ENCODE data around the gene PRMT9.

Gene PRMT9

GRCh38 chr4:147674496-147674895 is 9.5 kb downstream of the PRMT9 start:
- TF ChIP-seq CEBPB (IDR thresholded peaks at IDR 0.05) (no peak), FOXM1 (IDR thresholded peaks at IDR 0.05; ENCODE audit: borderline replicate concordance, low read depth) (no peak), TAF1 (IDR thresholded peaks at IDR 0.05; ENCODE audit: low read depth) (no peak)

GRCh38 chr4:147674073-147674472 is 9.9 kb downstream of the PRMT9 start:
- TF ChIP-seq EGR1 (IDR thresholded peaks at IDR 0.05) (no peak), MAX (IDR thresholded peaks at IDR 0.05) (no peak), TAF1 (IDR thresholded peaks at IDR 0.05; ENCODE audit: low read depth) (no peak), YY1 (IDR thresholded peaks at IDR 0.05; ENCODE audit: low read depth) (no peak), FOXM1 (IDR thresholded peaks at IDR 0.05; ENCODE audit: borderline replicate concordance, low read depth) (no peak), EP300 (IDR thresholded peaks at IDR 0.05; ENCODE audit: borderline replicate concordance) (no peak), NFIC (IDR thresholded peaks at IDR 0.05) (no peak)

- TF ChIP-seq USF1 (IDR thresholded peaks at IDR 0.05) (no peak), EP300 (IDR thresholded peaks at IDR 0.05; ENCODE audit: borderline replicate concordance) (no peak), FOXM1 (IDR thresholded peaks at IDR 0.05; ENCODE audit: borderline replicate concordance, low read depth) (no peak), CEBPB (IDR thresholded peaks at IDR 0.05) (no peak), TCF12 (IDR thresholded peaks at IDR 0.05; ENCODE audit: low read depth) (no peak), REST (IDR thresholded peaks at IDR 0.05; ENCODE audit: low read depth) (no peak), TAF1 (IDR thresholded peaks at IDR 0.05; ENCODE audit: low read depth) (no peak), ZBTB7A (IDR thresholded peaks at IDR 0.05; ENCODE audit: low read depth) (no peak), NFIC (IDR thresholded peaks at IDR 0.05) (no peak), CREB1 (IDR thresholded peaks at IDR 0.05; ENCODE audit: low read depth) (no peak), TEAD4 (IDR thresholded peaks at IDR 0.05) (no peak), MAX (IDR thresholded peaks at IDR 0.05) (no peak)
These were observed 25.5 kb downstream of the PRMT9 start for GRCh38 chr4:147658501-147658900.

GRCh38 chr4:147655639-147656038 is 28.3 kb downstream of the PRMT9 start:
- no peak for TF ChIP-seq TCF12 (IDR thresholded peaks at IDR 0.05; ENCODE audit: low read depth)
- no peak for TF ChIP-seq ZBTB7A (IDR thresholded peaks at IDR 0.05; ENCODE audit: low read depth)
- TF ChIP-seq TAF1 (IDR thresholded peaks at IDR 0.05; ENCODE audit: low read depth): no peak
- TF ChIP-seq USF1 (IDR thresholded peaks at IDR 0.05): no peak
- TF ChIP-seq REST (IDR thresholded peaks at IDR 0.05; ENCODE audit: low read depth): no peak
- TF ChIP-seq CEBPB (IDR thresholded peaks at IDR 0.05): no peak
- TF ChIP-seq NFIC (IDR thresholded peaks at IDR 0.05): no peak
- no peak for TF ChIP-seq FOXM1 (IDR thresholded peaks at IDR 0.05; ENCODE audit: borderline replicate concordance, low read depth)
- TF ChIP-seq TEAD4 (IDR thresholded peaks at IDR 0.05): no peak
- no peak for TF ChIP-seq EP300 (IDR thresholded peaks at IDR 0.05; ENCODE audit: borderline replicate concordance)
- TF ChIP-seq MAX (IDR thresholded peaks at IDR 0.05): no peak
- TF ChIP-seq YY1 (IDR thresholded peaks at IDR 0.05; ENCODE audit: low read depth): no peak
- no peak for TF ChIP-seq EGR1 (IDR thresholded peaks at IDR 0.05)
- no peak for TF ChIP-seq RAD21 (IDR thresholded peaks at IDR 0.05; ENCODE audit: low read depth)
- no peak for TF ChIP-seq CREB1 (IDR thresholded peaks at IDR 0.05; ENCODE audit: low read depth)

GRCh38 chr4:147651563-147651962 is 32.4 kb downstream of the PRMT9 start:
- TF ChIP-seq TEAD4 (IDR thresholded peaks at IDR 0.05) (no peak), CREB1 (IDR thresholded peaks at IDR 0.05; ENCODE audit: low read depth) (no peak), CEBPB (IDR thresholded peaks at IDR 0.05) (no peak), MAX (IDR thresholded peaks at IDR 0.05) (no peak), EGR1 (IDR thresholded peaks at IDR 0.05) (no peak), FOXM1 (IDR thresholded peaks at IDR 0.05; ENCODE audit: borderline replicate concordance, low read depth) (no peak), YY1 (IDR thresholded peaks at IDR 0.05; ENCODE audit: low read depth) (no peak), ZBTB7A (IDR thresholded peaks at IDR 0.05; ENCODE audit: low read depth) (no peak), EP300 (IDR thresholded peaks at IDR 0.05; ENCODE audit: borderline replicate concordance) (no peak), USF1 (IDR thresholded peaks at IDR 0.05) (no peak), NFIC (IDR thresholded peaks at IDR 0.05) (no peak), REST (IDR thresholded peaks at IDR 0.05; ENCODE audit: low read depth) (no peak)

Data from Ishikawa (cell line).